NOMO-1 treated with dmso at 0.1 percent for 144 hours (cell line): Measurements from ENCODE around the gene UTP20.

Source experiments
- DNase-seq: peaks from one replicate; lab custom pipeline; 2025; ENCODE audit not compliant: unreplicated experiment; lab: John Stamatoyannopoulos, UW

UTP20 gene

GRCh38 chr12:101430456-101430855, 150.6 kb downstream of the UTP20 start:
- DNase-seq, result no peak

- DNase-seq, result no peak
These were observed 156.2 kb downstream of the UTP20 start for GRCh38 chr12:101436136-101436535.
